ENCODE data around the gene SULT4A1.

Gene SULT4A1

DNA sequence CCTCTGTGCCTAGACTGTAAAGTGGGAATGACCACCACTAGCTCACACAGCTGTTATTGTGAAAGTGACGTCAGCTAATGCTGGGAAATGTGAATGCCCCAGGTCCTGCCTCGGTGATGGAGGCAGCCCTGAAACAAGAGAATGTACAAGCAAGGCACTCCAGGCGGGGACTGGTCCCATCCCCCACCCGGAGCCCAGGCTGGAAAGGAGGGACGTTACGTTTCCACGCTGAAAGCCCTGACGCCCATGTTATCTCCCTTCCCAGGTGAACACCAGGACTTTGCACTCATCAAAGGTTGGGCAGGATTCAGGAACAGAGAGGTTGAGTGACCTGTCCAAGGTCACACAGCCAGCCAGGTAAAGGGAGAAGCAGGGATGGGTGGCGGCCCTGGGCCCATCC lies 784 bp downstream of the SULT4A1 start:
- Histone ChIP-seq H3K36me3 (ENCODE audit: control insufficient read depth in 2 of 2, insufficient read depth in 2 of 2, low read length in 2 of 2) (no peaks in the 10 kb centered on the region), H3K9me3 (ENCODE audit: control insufficient read depth in 2 of 2, low read length in 2 of 2) (no peaks in the 10 kb centered on the region), H3K4me1 (ENCODE audit: control insufficient read depth in 2 of 2, insufficient read depth in 2 of 2, low read length in 2 of 2) (no peaks in the 10 kb centered on the region), H3K4me3 (ENCODE audit: low read length in 2 of 2) (no peak overlapping the region), H3K27ac (ENCODE audit: low read depth in 2 of 2, low read length in 2 of 2) (no peak overlapping the region), H3K9ac (ENCODE audit: low read depth in 1 of 2, low read length in 2 of 2) (no peak overlapping the region), H3K27me3 (ENCODE audit: control insufficient read depth in 2 of 2, insufficient read depth in 2 of 2, low read length in 2 of 2) (peaks cover 18 to 21% of the 10 kb centered on the region in 2 donors)

DNA sequence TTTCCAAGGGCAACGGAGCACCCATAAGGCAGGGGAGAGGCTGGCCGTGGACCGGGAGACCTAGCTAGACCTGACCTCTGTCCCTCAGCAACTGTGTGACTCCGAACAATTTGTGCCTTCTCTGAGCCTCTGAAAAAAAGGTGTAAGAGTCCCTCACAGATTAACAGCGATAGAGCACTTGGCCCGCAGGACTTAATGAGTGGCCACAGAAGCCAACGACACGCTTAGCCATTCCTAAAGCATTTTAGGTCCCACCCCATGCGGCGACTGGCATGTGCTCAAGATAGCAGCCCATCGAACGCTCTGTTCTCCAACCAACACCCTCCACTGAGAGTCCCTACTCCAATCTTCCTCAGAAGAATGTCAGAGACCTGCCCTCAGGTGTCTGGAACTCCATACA lies 1.5 kb downstream of the SULT4A1 start:
- no peak overlapping the region for H3K27ac ChIP-seq (ENCODE audit: low read depth in 2 of 2, low read length in 2 of 2)
- no peaks in the 10 kb centered on the region for H3K36me3 ChIP-seq (ENCODE audit: control insufficient read depth in 2 of 2, insufficient read depth in 2 of 2, low read length in 2 of 2)
- H3K9ac ChIP-seq (ENCODE audit: low read depth in 1 of 2, low read length in 2 of 2) = no peak overlapping the region
- H3K4me1 ChIP-seq (ENCODE audit: control insufficient read depth in 2 of 2, insufficient read depth in 2 of 2, low read length in 2 of 2) = no peaks in the 10 kb centered on the region
- H3K4me3 ChIP-seq (ENCODE audit: low read length in 2 of 2) = no peak overlapping the region
- H3K27me3 ChIP-seq (ENCODE audit: control insufficient read depth in 2 of 2, insufficient read depth in 2 of 2, low read length in 2 of 2) = peaks cover 18 to 21% of the 10 kb centered on the region in 2 donors
- no peaks in the 10 kb centered on the region for H3K9me3 ChIP-seq (ENCODE audit: control insufficient read depth in 2 of 2, low read length in 2 of 2)

DNA sequence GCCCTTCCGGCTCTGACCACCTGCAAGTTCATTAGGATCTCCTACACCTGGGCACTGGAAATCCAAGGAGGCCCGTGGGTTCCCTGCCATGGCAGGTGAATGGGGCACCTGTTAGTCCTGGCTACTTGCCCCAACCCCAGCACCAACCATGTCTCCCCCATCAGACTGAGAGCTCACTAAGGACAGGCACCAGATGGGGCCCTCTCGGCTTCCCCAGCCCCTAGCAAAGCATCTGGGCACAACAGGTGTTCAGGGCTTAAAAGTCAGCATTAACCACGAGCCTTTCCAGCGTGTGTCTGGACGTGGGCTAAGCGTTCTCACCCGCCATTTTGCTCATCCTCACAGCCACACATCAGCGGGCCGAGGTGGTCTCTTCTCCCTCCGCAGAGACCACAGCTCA lies 2.2 kb downstream of the SULT4A1 start:
- H3K27me3 ChIP-seq (ENCODE audit: control insufficient read depth in 2 of 2, insufficient read depth in 2 of 2, low read length in 2 of 2) = peaks cover 15 to 21% of the 10 kb centered on the region in 2 donors
- H3K36me3 ChIP-seq (ENCODE audit: control insufficient read depth in 2 of 2, insufficient read depth in 2 of 2, low read length in 2 of 2) = no peaks in the 10 kb centered on the region
- H3K9ac ChIP-seq (ENCODE audit: low read depth in 1 of 2, low read length in 2 of 2) = no peak overlapping the region
- H3K27ac ChIP-seq (ENCODE audit: low read depth in 2 of 2, low read length in 2 of 2) = no peak overlapping the region
- no peaks in the 10 kb centered on the region for H3K9me3 ChIP-seq (ENCODE audit: control insufficient read depth in 2 of 2, low read length in 2 of 2)
- no peak overlapping the region for H3K4me3 ChIP-seq (ENCODE audit: low read length in 2 of 2)
- H3K4me1 ChIP-seq (ENCODE audit: control insufficient read depth in 2 of 2, insufficient read depth in 2 of 2, low read length in 2 of 2) = no peaks in the 10 kb centered on the region

DNA sequence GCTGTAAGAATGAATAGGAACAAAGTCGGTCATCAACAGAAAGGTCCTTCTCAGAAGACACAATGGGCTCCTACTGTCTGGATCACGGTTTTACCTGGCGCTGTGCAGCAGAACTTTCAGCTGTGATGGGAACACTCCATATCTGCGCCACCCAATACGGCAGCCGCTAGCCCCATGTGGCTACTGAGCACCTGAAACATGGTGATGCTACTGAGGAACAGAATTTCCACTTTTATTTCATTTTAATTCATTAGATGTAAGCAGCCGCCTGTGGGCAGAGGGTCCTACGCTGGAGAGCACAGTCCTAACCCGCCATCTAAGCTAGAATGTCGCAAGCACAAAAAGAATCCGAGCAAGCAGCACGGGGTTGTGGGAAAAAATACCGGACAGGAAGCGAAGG lies 2.7 kb downstream of the SULT4A1 start:
- no peaks in the 10 kb centered on the region for H3K36me3 ChIP-seq (ENCODE audit: control insufficient read depth in 2 of 2, insufficient read depth in 2 of 2, low read length in 2 of 2)
- H3K4me3 ChIP-seq (ENCODE audit: low read length in 2 of 2) = no peak overlapping the region
- H3K27ac ChIP-seq (ENCODE audit: low read depth in 2 of 2, low read length in 2 of 2) = no peak overlapping the region
- H3K27me3 ChIP-seq (ENCODE audit: control insufficient read depth in 2 of 2, insufficient read depth in 2 of 2, low read length in 2 of 2) = peaks cover 12 to 18% of the 10 kb centered on the region in 2 donors
- no peaks in the 10 kb centered on the region for H3K4me1 ChIP-seq (ENCODE audit: control insufficient read depth in 2 of 2, insufficient read depth in 2 of 2, low read length in 2 of 2)
- no peak overlapping the region for H3K9ac ChIP-seq (ENCODE audit: low read depth in 1 of 2, low read length in 2 of 2)
- no peaks in the 10 kb centered on the region for H3K9me3 ChIP-seq (ENCODE audit: control insufficient read depth in 2 of 2, low read length in 2 of 2)

DNA sequence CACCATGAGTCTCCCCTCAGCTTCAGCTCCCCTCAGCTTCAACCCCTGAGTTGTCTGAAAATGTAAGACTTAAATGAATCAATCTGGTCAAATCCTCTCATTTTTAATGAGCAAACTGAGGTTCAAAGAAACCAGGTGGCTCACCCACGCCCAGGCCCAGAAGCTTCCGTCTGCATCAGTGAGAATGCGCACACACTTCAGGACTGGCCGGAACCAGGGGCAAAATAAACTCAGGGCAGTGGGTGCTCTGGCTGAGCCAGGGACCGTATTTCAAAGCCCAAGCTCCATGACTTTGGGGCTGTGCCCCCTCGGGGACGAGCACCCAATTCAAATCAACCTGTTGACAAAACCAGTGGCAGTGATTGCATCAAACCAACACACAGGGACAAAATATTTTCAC lies 3.1 kb downstream of the SULT4A1 start:
- Histone ChIP-seq H3K4me3 (ENCODE audit: low read length in 2 of 2) (no peak overlapping the region), H3K27me3 (ENCODE audit: control insufficient read depth in 2 of 2, insufficient read depth in 2 of 2, low read length in 2 of 2) (peaks cover 12 to 16% of the 10 kb centered on the region in 2 donors), H3K9ac (ENCODE audit: low read depth in 1 of 2, low read length in 2 of 2) (no peak overlapping the region), H3K4me1 (ENCODE audit: control insufficient read depth in 2 of 2, insufficient read depth in 2 of 2, low read length in 2 of 2) (no peaks in the 10 kb centered on the region), H3K27ac (ENCODE audit: low read depth in 2 of 2, low read length in 2 of 2) (no peak overlapping the region), H3K36me3 (ENCODE audit: control insufficient read depth in 2 of 2, insufficient read depth in 2 of 2, low read length in 2 of 2) (no peaks in the 10 kb centered on the region), H3K9me3 (ENCODE audit: control insufficient read depth in 2 of 2, low read length in 2 of 2) (no peaks in the 10 kb centered on the region)

DNA sequence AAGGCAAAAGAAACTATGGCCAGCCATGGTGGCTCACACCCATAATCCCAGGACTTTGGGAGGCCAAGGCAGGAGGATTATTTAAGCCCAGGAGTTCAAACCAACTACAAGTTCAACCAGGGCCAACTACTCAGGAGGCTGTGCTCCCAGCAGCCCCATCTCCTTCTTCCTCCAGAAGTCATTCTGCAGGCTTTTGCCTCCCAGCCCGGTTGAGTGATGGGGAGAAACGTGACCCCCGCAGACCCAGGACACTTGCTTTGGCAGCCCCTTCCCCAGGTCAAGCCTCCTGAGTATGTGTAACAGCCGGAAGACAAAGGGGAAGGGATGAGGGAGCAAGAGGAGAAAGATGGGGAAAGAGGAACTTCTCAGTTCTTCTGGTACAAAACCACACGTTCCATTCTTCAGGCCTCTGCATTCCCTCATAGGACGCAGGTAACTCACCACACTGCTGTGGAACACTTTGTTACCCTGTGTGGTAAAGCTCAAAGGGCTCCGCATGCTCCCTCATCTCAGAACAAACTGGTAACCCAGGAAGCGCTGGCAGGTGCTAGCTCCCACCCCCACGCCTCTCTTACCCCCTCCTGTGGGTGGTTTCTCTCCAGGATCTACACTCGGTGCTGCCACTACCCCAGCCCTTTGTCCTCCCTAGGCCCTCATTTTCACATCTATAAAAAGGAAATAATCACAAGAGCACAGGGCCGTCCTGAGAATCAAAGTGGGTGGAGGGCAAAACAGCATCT lies 4.0 kb downstream of the SULT4A1 start:
- no peaks in the 10 kb centered on the region for H3K9me3 ChIP-seq (ENCODE audit: control insufficient read depth in 2 of 2, low read length in 2 of 2)
- no peak overlapping the region for H3K9ac ChIP-seq (ENCODE audit: low read depth in 1 of 2, low read length in 2 of 2)
- H3K36me3 ChIP-seq (ENCODE audit: control insufficient read depth in 2 of 2, insufficient read depth in 2 of 2, low read length in 2 of 2) = no peaks in the 10 kb centered on the region
- H3K27ac ChIP-seq (ENCODE audit: low read depth in 2 of 2, low read length in 2 of 2) = no peak overlapping the region
- no peak overlapping the region for H3K4me3 ChIP-seq (ENCODE audit: low read length in 2 of 2)
- no peaks in the 10 kb centered on the region for H3K4me1 ChIP-seq (ENCODE audit: control insufficient read depth in 2 of 2, insufficient read depth in 2 of 2, low read length in 2 of 2)
- peaks cover 8 to 11% of the 10 kb centered on the region in 2 donors for H3K27me3 ChIP-seq (ENCODE audit: control insufficient read depth in 2 of 2, insufficient read depth in 2 of 2, low read length in 2 of 2)

DNA sequence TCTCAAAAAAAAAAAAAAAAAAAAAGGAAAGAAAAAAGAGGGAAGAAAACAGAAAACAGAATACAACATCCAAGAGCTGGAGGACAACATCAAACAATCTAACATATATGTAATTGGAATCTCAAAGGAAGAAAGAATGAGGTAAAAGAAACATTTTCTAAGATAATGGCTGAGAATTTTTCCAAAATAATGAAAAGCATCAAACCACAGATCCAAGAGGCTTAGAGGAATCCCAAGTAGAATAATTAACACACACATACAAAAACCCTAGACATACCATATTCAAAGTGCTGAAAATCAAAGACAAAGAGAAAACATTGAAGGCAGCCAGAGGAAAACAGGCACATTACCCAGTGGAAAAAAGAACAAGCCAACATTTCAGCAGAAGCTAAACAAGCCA lies 4.9 kb downstream of the SULT4A1 start:
- no peaks in the 10 kb centered on the region for H3K36me3 ChIP-seq (ENCODE audit: control insufficient read depth in 2 of 2, insufficient read depth in 2 of 2, low read length in 2 of 2)
- no peak overlapping the region for H3K4me3 ChIP-seq (ENCODE audit: low read length in 2 of 2)
- no peaks in the 10 kb centered on the region for H3K4me1 ChIP-seq (ENCODE audit: control insufficient read depth in 2 of 2, insufficient read depth in 2 of 2, low read length in 2 of 2)
- H3K27ac ChIP-seq (ENCODE audit: low read depth in 2 of 2, low read length in 2 of 2) = no peak overlapping the region
- H3K27me3 ChIP-seq (ENCODE audit: control insufficient read depth in 2 of 2, insufficient read depth in 2 of 2, low read length in 2 of 2) = peaks cover 8% of the 10 kb centered on the region in 2 donors
- H3K9me3 ChIP-seq (ENCODE audit: control insufficient read depth in 2 of 2, low read length in 2 of 2) = no peaks in the 10 kb centered on the region
- no peak overlapping the region for H3K9ac ChIP-seq (ENCODE audit: low read depth in 1 of 2, low read length in 2 of 2)

DNA sequence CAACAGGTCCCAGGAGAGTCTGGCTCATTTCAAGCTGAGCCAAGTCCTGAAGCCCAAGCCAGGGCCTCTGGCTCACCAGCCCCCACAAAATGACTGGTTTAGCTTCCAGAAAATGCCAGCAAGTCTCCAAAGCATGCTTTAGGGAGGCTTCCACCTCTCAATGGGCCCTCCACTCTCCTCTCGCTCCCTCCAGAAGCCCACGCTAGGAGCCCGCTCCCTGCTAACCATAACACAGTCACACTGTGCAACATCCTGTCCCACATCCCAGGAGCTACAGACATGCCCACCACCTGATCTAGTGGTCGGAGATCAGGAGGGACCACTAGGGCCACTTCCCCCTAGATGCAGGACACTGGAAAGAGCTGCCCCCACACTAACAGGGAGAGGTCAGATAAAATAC lies 6.9 kb downstream of the SULT4A1 start:
- H3K4me3 ChIP-seq (ENCODE audit: low read length in 2 of 2) = no peak overlapping the region
- no peaks in the 10 kb centered on the region for H3K9me3 ChIP-seq (ENCODE audit: control insufficient read depth in 2 of 2, low read length in 2 of 2)
- H3K27ac ChIP-seq (ENCODE audit: low read depth in 2 of 2, low read length in 2 of 2) = no peak overlapping the region
- H3K27me3 ChIP-seq (ENCODE audit: control insufficient read depth in 2 of 2, insufficient read depth in 2 of 2, low read length in 2 of 2) = no peaks in the 10 kb centered on the region
- no peaks in the 10 kb centered on the region for H3K36me3 ChIP-seq (ENCODE audit: control insufficient read depth in 2 of 2, insufficient read depth in 2 of 2, low read length in 2 of 2)
- no peaks in the 10 kb centered on the region for H3K4me1 ChIP-seq (ENCODE audit: control insufficient read depth in 2 of 2, insufficient read depth in 2 of 2, low read length in 2 of 2)
- no peak overlapping the region for H3K9ac ChIP-seq (ENCODE audit: low read depth in 1 of 2, low read length in 2 of 2)

DNA sequence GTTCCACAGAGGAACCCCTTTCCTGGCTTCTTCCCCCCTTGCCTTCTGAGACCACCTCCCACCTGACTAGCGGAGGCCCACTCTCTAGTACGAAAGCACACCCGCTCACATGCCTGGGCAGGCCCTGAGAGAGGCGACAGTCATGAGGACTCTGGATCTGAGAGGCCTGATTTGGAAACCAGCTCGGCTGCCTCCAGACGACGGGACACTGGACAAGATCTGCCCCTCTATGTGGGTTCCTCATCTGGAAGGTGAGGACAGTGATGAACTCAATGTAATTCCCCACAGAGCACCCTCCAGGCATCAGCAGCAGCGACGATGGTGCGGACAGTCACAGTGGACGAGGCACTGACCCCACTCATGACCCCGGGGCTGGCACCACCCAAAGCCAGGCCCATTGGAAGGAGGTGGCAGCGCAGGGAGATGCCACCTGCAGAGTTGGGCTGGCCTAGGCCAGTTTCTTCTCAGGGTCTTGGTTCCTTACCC lies 7.5 kb downstream of the SULT4A1 start:
- Histone ChIP-seq H3K27ac (ENCODE audit: low read depth in 2 of 2, low read length in 2 of 2) (no peak overlapping the region), H3K27me3 (ENCODE audit: control insufficient read depth in 2 of 2, insufficient read depth in 2 of 2, low read length in 2 of 2) (no peaks in the 10 kb centered on the region), H3K4me1 (ENCODE audit: control insufficient read depth in 2 of 2, insufficient read depth in 2 of 2, low read length in 2 of 2) (no peaks in the 10 kb centered on the region), H3K9ac (ENCODE audit: low read depth in 1 of 2, low read length in 2 of 2) (no peak overlapping the region), H3K36me3 (ENCODE audit: control insufficient read depth in 2 of 2, insufficient read depth in 2 of 2, low read length in 2 of 2) (no peaks in the 10 kb centered on the region), H3K9me3 (ENCODE audit: control insufficient read depth in 2 of 2, low read length in 2 of 2) (no peaks in the 10 kb centered on the region), H3K4me3 (ENCODE audit: low read length in 2 of 2) (no peak overlapping the region)

DNA sequence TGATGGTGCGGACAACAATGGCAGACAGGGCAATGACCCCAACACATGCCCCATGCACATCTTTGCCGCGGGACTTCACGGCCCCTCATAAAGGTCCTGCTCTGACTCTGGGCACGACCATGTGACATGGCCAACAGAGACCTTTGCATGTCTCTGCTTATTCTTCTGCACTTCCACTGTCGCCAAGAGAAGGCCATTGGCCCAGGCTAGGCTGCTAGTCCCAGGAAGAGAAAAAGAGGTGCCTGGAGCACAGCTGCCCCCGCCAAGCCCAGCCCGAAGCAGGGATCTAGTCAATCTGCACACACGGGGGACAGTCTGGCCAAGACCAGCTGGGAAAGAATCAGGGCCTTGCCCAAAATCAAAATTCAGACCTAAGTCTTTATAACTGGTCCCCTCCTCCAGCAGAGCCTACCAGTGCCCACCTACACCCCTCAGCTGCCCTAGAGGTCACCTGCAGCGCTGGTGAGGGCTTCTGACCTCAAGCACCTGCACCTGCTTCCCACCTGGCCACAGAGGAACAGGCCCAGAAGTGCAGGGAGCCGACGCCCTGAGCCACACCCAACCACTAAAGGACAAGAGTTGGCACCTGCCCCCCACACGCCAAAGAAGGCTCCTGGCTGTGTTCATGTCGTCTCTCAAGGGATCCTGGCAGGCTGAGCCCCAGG lies 8.1 kb downstream of the SULT4A1 start:
- H3K27ac ChIP-seq (ENCODE audit: low read depth in 2 of 2, low read length in 2 of 2) = no peak overlapping the region
- H3K4me3 ChIP-seq (ENCODE audit: low read length in 2 of 2) = no peak overlapping the region
- no peaks in the 10 kb centered on the region for H3K9me3 ChIP-seq (ENCODE audit: control insufficient read depth in 2 of 2, low read length in 2 of 2)
- no peak overlapping the region for H3K9ac ChIP-seq (ENCODE audit: low read depth in 1 of 2, low read length in 2 of 2)
- no peaks in the 10 kb centered on the region for H3K27me3 ChIP-seq (ENCODE audit: control insufficient read depth in 2 of 2, insufficient read depth in 2 of 2, low read length in 2 of 2)
- no peaks in the 10 kb centered on the region for H3K4me1 ChIP-seq (ENCODE audit: control insufficient read depth in 2 of 2, insufficient read depth in 2 of 2, low read length in 2 of 2)
- H3K36me3 ChIP-seq (ENCODE audit: control insufficient read depth in 2 of 2, insufficient read depth in 2 of 2, low read length in 2 of 2) = no peaks in the 10 kb centered on the region
